ENCODE results near the gene MCM10. TPM values are rescaled to one million over a fixed set of nuclear protein-coding genes. Genes with fewer than 3 reads are reported as not detected.

Gene MCM10
- total and polyA plus RNA-seq, 2 of the 8 experiments (the other 6 are each of a cell fraction or from before 2014, with no cell fraction given): 9.8 to 60.3 TPM

DNA sequence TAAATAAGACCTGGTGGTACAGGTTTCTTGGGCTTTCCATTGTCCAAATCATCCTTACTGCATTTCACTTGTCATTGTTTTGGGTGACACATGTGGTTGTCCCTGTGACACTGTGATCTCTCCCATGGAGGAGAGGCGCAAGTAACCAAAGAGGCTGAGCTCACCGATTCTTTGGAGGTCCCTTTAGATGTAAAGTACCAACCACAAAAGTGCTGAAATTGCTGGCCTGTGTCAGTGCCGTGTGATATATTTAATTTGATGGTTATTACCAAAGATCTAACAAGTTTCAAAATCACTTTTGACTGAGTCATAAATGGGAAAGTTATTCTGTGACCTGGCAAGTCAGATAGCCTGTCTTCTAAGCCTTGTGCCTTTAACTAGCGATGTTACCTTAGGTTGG, 19.4 kb downstream of the MCM10 start:
- CTCF ChIA-PET (ENCODE audit: partially characterized antibody): interaction anchor here (1.8 kb wide), 1 partner anchor 26 kb away, joined by 5 read pairs; no protein-coding TSS in a partner anchor

More for the DNA sequence above, 19.4 kb downstream of the MCM10 start:
- TF ChIP-seq EZH2 (IDR thresholded peaks at IDR 0.05; ENCODE audit: low read depth, low read length, severe bottlenecking) (no peak), JUN (IDR thresholded peaks at IDR 0.05; ENCODE audit: low read depth, low read length) (no peak), CHD1 (IDR thresholded peaks at IDR 0.05; ENCODE audit: low read depth, low read length) (no peak), RBBP5 (IDR thresholded peaks at IDR 0.05; ENCODE audit: borderline replicate concordance, low read depth, low read length) (no peak), BCL11A (IDR thresholded peaks at IDR 0.05; ENCODE audit: low read depth in 2 of 2, low read length in 2 of 2) (no peak), RXRA (IDR thresholded peaks at IDR 0.05; ENCODE audit: insufficient read depth, low read depth, low read length) (no peak), CTBP2 (IDR thresholded peaks at IDR 0.05; ENCODE audit: borderline replicate concordance, insufficient read depth, insufficient read length, low read length) (no peak), CREB1 (IDR thresholded peaks at IDR 0.05) (no peak)
- Histone ChIP-seq H4K5ac (ENCODE audit: insufficient read length, low read depth, low read length) (no peak overlapping the region), H3K56ac (replicated peaks; ENCODE audit: insufficient read length, low read depth, low read length) (no peak overlapping the region), H3K4me2 (ENCODE audit: insufficient read depth in 1 of 2, low read depth in 2 of 2, low read length in 2 of 2) (no peak overlapping the region), H2AFZ (ENCODE audit: low read length) (no peak overlapping the region), H2BK15ac (ENCODE audit: low read length) (no peak overlapping the region), H3K9ac (replicated peaks in 1 of 4; ENCODE audit: extremely low read depth in 1 of 4, low read depth in 3 of 4, low read length in 3 of 4) (no peak overlapping the region), H4K91ac (replicated peaks; ENCODE audit: insufficient read length, low read length) (no peak overlapping the region), H2BK20ac (ENCODE audit: low read length) (no peak overlapping the region), H3K23ac (ENCODE audit: insufficient read length) (no peak overlapping the region), H2BK120ac (replicated peaks; ENCODE audit: low read depth, low read length) (no peak overlapping the region), H2BK5ac (ENCODE audit: low read depth, low read length) (no peak overlapping the region), H3K9me3 (ENCODE audit: insufficient read depth in 2 of 2, low read depth in 1 of 2, low read length in 1 of 2) (no peaks in the 10 kb centered on the region), H3K4me1 (replicated peaks in 1 of 4; ENCODE audit: control insufficient read depth in 3 of 4, insufficient read depth in 4 of 4, low read length in 3 of 4) (no peaks in the 10 kb centered on the region), H3K18ac (ENCODE audit: extremely low read depth, low read length) (no peak overlapping the region), H3K36me3 (ENCODE audit: control insufficient read depth in 2 of 4, insufficient read depth in 4 of 4, low read length in 3 of 4) (peaks cover 30 to 91% (median 71%) of the 10 kb centered on the region in 4 experiments), H3K4ac (replicated peaks; ENCODE audit: insufficient read length, low read depth, low read length) (no peak overlapping the region), H2BK12ac (ENCODE audit: low read depth, low read length) (no peak overlapping the region), H3K27me3 (replicated peaks in 1 of 4; ENCODE audit: control insufficient read depth in 3 of 4, extremely low read depth in 1 of 4, insufficient read depth in 3 of 4, low read length in 3 of 4) (no peaks in the 10 kb centered on the region), H3K23me2 (ENCODE audit: low read depth, low read length) (no peaks in the 10 kb centered on the region), H4K20me1 (replicated peaks in 1 of 2; ENCODE audit: control insufficient read depth in 1 of 2, insufficient read depth in 2 of 2, low read length in 2 of 2) (peaks cover 2 to 3% of the 10 kb centered on the region in 2 experiments), H4K8ac (ENCODE audit: extremely low read depth, insufficient read depth, low read length) (no peak overlapping the region), H2AK5ac (ENCODE audit: low read depth, low read length) (no peak overlapping the region), H3K79me1 (ENCODE audit: low read depth, low read length) (no peaks in the 10 kb centered on the region; the same call in 1 of the 2 replicates), H3K14ac (ENCODE audit: insufficient read length) (no peak overlapping the region), H3K79me2 (ENCODE audit: control insufficient read depth in 1 of 2, insufficient read depth in 2 of 2, low read length in 2 of 2) (no peaks in the 10 kb centered on the region), H3K27ac (ENCODE audit: low read depth, low read length) (no peak overlapping the region), H3K4me3 (ENCODE audit: extremely low read depth in 1 of 4, insufficient read depth in 2 of 4, low read depth in 3 of 4, low read length in 4 of 4) (no peak overlapping the region)
- no peak for FAIRE-seq
- no peak for DNase-seq (ENCODE audit: low read depth in 1 of 2, low spot score in 2 of 2)
- POLR2A ChIA-PET (ENCODE audit: partially characterized antibody): interaction anchor here (0.6 to 1.4 kb wide), 5 partner anchors 10 to 925 kb away, joined by 3 to 5 read pairs (median 3); no protein-coding TSS in a partner anchor
- WGBS, 2 experiments (ENCODE audit: extremely low coverage in 1 of 2, insufficient coverage in 1 of 2, insufficient read length in 1 of 2, insufficient replicate concordance in 2 of 2, low coverage in 1 of 2, low lambda C conversion rate in 2 of 2, missing lambda C conversion rate in 1 of 2): 95% methylated on average over 4 of the region's 4 CpGs; no CpG with 5 or more reads in 1 of the 2 experiments

Measured in H1 (cell line).